GM12874 (cell line): ENCODE measurements around the gene KCNJ12.

Experiments used
- TF ChIP-seq, protein P1 (sequence below): IDR thresholded peaks from 2 replicates; pipeline ENCODE4 v1.5.1; 2011; ENCODE audit warnings: low read depth, mild to moderate bottlenecking, control low read depth, low read length, moderate library complexity; ENCODE audit not compliant: insufficient read depth

The KCNJ12 gene

GRCh38 chr17:21358682-21359482 lies 17.3 kb upstream of the KCNJ12 start:
- TF ChIP-seq, protein P1, sequence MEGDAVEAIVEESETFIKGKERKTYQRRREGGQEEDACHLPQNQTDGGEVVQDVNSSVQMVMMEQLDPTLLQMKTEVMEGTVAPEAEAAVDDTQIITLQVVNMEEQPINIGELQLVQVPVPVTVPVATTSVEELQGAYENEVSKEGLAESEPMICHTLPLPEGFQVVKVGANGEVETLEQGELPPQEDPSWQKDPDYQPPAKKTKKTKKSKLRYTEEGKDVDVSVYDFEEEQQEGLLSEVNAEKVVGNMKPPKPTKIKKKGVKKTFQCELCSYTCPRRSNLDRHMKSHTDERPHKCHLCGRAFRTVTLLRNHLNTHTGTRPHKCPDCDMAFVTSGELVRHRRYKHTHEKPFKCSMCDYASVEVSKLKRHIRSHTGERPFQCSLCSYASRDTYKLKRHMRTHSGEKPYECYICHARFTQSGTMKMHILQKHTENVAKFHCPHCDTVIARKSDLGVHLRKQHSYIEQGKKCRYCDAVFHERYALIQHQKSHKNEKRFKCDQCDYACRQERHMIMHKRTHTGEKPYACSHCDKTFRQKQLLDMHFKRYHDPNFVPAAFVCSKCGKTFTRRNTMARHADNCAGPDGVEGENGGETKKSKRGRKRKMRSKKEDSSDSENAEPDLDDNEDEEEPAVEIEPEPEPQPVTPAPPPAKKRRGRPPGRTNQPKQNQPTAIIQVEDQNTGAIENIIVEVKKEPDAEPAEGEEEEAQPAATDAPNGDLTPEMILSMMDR: no peak

DNA sequence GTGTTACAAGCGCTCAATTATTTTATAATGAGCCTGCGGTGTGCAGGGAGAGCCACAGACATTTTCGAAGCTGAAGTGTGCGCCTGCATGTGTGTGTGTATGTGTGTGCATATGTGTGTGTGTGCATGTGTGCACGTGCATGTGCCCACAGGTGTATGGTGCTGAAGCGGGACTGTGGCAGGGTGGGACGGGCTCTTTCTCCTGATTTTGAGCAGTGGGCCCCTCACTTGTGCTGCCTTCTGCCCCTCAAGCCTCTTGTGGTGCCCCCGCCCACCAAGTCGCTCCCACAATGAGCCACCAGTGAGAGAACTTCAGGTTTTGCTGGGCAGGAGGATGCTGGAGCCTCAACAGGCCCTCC lies 16.7 kb upstream of the KCNJ12 start:
- TF ChIP-seq, protein P1: no peak

DNA sequence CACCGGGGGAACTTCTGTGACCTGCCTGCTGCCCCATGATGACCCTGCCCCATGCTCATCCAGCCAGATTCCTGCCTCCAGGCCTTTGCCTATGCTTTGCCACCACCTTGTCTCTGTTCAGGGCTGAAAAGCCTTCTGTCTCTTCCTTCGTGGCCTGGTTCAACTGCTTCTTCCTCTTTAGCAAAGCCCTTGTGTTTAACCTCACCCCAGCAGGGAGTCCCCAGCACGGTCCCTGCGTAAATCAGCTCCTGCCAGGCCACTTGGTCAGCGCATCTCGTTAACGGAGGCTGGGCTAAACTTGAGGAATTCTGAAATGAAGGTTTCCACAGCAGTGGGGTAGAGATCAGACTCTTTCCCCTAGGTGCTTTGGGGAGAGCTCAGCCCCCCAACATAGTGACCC lies 16.1 kb upstream of the KCNJ12 start:
- TF ChIP-seq, protein P1: no peak

GRCh38 chr17:21361020-21361809 lies 14.9 kb upstream of the KCNJ12 start:
- TF ChIP-seq, protein P1: no peak

DNA sequence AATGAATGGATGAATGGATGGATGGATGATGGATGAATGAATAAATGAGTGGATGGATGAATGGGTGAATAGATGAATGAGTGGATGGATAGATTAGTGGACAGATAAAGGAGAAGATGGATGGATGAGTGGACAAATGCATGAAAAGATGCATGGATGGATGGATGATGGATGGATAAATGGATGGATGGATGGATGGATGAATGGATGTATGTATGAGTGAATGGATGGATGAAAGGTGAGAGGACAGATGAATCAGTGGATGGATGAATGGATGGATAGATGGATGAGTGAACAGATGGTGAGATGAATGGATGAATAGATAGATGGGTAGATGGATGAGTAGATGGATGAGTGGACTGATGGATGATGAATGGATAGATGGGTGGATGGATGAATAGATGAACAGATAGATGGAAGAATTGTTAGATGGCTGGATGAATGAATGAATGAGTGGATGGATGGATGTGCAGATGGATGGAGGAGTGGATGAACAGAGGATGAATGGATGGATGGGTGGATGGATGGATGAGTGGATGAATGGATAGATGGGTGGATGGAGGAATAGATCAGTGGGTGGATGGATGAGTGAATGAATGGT lies 13.7 kb upstream of the KCNJ12 start:
- TF ChIP-seq, protein P1: no peak

- TF ChIP-seq, protein P1: no peak
Measured at GRCh38 chr17:21363776-21364642, 12.1 kb upstream of the KCNJ12 start.
